ENCODE data around the gene TRPV6.

The TRPV6 gene

DNA sequence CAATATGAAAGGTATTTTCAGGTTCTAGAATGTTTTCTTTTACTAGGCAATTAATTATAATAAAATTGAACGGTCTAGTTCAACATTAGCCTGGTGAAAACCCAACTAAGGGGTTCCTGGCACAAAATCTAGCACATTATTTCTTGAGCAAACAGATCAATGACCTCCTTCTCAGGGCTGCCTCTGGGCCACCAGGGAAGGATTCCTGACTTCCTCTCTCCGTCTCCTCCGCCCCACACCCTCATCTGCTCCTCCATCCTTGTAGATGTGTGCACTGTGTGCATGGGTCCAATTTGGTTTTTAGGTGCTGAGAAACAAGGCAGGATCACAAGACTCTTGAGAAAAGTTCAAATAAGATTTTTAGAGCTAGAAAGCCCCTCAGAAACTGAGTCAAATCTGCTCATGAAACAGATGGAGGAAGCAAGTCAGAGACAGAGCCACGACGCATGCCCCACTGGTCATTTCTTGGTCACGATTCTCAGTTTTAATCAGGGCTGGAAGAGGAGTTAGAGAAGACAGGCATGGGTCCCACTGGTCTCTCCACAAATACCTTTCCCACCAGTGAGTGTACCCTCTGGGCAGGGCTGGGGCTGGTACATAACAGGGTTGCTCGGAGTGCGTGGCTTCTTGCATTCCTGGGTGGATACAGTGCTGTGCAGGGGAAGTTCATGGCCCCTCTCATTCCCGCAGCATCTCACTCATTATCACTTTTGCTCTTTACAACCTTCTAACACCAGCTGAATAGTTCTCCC is 3.8 kb downstream of the TRPV6 start:
- Histone ChIP-seq H3K9me3 (replicated peaks; ENCODE audit: insufficient read depth, low read length) (no peaks in the 10 kb centered on the region), H3K4me1 (ENCODE audit: low read length) (no peaks in the 10 kb centered on the region), H3K27ac (ENCODE audit: low read length) (no peak overlapping the region), H4K20me1 (ENCODE audit: insufficient read depth, low read length) (no peaks in the 10 kb centered on the region), H3K9ac (ENCODE audit: low read length) (no peak overlapping the region), H3K4me2 (ENCODE audit: low read depth, low read length) (no peak overlapping the region), H3F3A (ENCODE audit: insufficient read depth, low read length) (no peaks in the 10 kb centered on the region), H2AFZ (ENCODE audit: low read length) (no peak overlapping the region), H3K4me3 (ENCODE audit: low read length) (no peak overlapping the region), H3K36me3 (replicated peaks; ENCODE audit: insufficient read depth, low read length) (no peaks in the 10 kb centered on the region), H3K9me2 (replicated peaks; ENCODE audit: insufficient read depth, low read length) (no peaks in the 10 kb centered on the region), H3K27me3 (replicated peaks; ENCODE audit: insufficient read depth, low read length) (peaks cover 17% of the 10 kb centered on the region; the same call in 1 of the 2 replicates), H3K79me2 (ENCODE audit: low read length) (no peaks in the 10 kb centered on the region)
- TF ChIP-seq EZH2phosphoT487 (IDR thresholded peaks at IDR 0.05; ENCODE audit: low read length) (no peak), EZH2 (optimal IDR thresholded peaks at IDR 0.05; ENCODE audit: low read depth, low read length) (no peak), CTCF (IDR thresholded peaks at IDR 0.05; ENCODE audit: low read length) (no peak)
- DNase-seq, result no peak

DNA sequence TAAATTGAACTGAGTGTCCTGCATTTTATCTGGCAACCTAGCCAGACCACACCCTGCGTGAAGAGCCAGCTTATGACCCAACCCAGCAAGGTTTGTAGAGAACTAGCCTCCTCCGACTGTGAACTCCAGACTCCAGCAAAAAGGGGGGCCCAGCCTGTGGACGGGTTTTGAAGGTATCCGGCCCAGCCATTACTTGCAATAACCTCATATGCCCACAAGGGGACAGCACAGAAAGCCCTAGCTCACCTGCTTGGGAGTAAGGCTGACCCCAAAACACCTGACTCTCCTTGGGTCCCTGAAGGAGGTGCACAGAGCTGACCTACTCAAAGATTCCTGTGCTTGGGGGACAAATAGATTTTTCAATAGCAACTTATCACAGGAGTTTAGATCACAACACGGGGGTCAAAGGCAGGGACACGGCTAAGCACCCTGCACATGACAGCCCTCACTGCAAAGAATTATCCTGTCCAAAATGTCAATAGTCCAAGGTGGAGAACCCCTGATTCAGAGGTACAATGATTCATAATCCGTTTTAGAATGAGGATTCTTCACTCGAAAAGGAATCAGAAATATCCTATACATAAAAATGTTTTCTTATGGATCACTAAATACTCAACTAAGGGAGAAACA is 4.6 kb downstream of the TRPV6 start:
- H3K27me3 ChIP-seq (replicated peaks; ENCODE audit: insufficient read depth, low read length), result peaks cover 17% of the 10 kb centered on the region; the same call in 1 of the 2 replicates
- no peak overlapping the region for H3K27ac ChIP-seq (ENCODE audit: low read length)
- no peaks in the 10 kb centered on the region for H3K79me2 ChIP-seq (ENCODE audit: low read length)
- no peak overlapping the region for H3K4me2 ChIP-seq (ENCODE audit: low read depth, low read length)
- peak; percentile 67 for DNase-seq
- H3K9me3 ChIP-seq (replicated peaks; ENCODE audit: insufficient read depth, low read length), result no peaks in the 10 kb centered on the region
- H3K9me2 ChIP-seq (replicated peaks; ENCODE audit: insufficient read depth, low read length), result no peaks in the 10 kb centered on the region
- H3K4me1 ChIP-seq (ENCODE audit: low read length), result no peaks in the 10 kb centered on the region
- no peaks in the 10 kb centered on the region for H4K20me1 ChIP-seq (ENCODE audit: insufficient read depth, low read length)
- H3K9ac ChIP-seq (ENCODE audit: low read length), result no peak overlapping the region
- H2AFZ ChIP-seq (ENCODE audit: low read length), result no peak overlapping the region
- H3K4me3 ChIP-seq (ENCODE audit: low read length), result no peak overlapping the region
- peak; percentile 99 for TF ChIP-seq CTCF (IDR thresholded peaks at IDR 0.05; ENCODE audit: low read length)
- TF ChIP-seq EZH2phosphoT487 (IDR thresholded peaks at IDR 0.05; ENCODE audit: low read length), result no peak
- H3K36me3 ChIP-seq (replicated peaks; ENCODE audit: insufficient read depth, low read length), result no peaks in the 10 kb centered on the region
- H3F3A ChIP-seq (ENCODE audit: insufficient read depth, low read length), result no peaks in the 10 kb centered on the region

GRCh38 chr7:142879060-142879459 is 6.5 kb downstream of the TRPV6 start:
- Histone ChIP-seq H3K79me2 (ENCODE audit: low read length) (no peaks in the 10 kb centered on the region), H2AFZ (ENCODE audit: low read length) (no peak overlapping the region), H3K4me2 (ENCODE audit: low read depth, low read length) (no peak overlapping the region), H3K9ac (ENCODE audit: low read length) (no peak overlapping the region), H3F3A (ENCODE audit: insufficient read depth, low read length) (no peaks in the 10 kb centered on the region), H3K36me3 (replicated peaks; ENCODE audit: insufficient read depth, low read length) (no peaks in the 10 kb centered on the region), H3K9me3 (replicated peaks; ENCODE audit: insufficient read depth, low read length) (no peaks in the 10 kb centered on the region), H3K4me3 (ENCODE audit: low read length) (no peak overlapping the region), H3K4me1 (ENCODE audit: low read length) (no peaks in the 10 kb centered on the region), H4K20me1 (ENCODE audit: insufficient read depth, low read length) (no peaks in the 10 kb centered on the region), H3K9me2 (replicated peaks; ENCODE audit: insufficient read depth, low read length) (no peaks in the 10 kb centered on the region), H3K27ac (ENCODE audit: low read length) (no peak overlapping the region), H3K27me3 (replicated peaks; ENCODE audit: insufficient read depth, low read length) (peaks cover 28% of the 10 kb centered on the region)
- no peak for DNase-seq
- TF ChIP-seq EZH2 (optimal IDR thresholded peaks at IDR 0.05; ENCODE audit: low read depth, low read length) (no peak), CTCF (IDR thresholded peaks at IDR 0.05; ENCODE audit: low read length) (no peak), EZH2phosphoT487 (IDR thresholded peaks at IDR 0.05; ENCODE audit: low read length) (no peak)
